Gastroesophageal sphincter (tissue), 4 donors: ENCODE measurements around the gene UBE2R2. TPM values are rescaled to one million over a fixed set of nuclear protein-coding genes. Genes with fewer than 3 reads are reported as not detected.
A peak's percentile ranks its signal among the peaks of the same experiment; 100 is the strongest.
"Not testable (repeated sequence)": the region's sequence is repeated elsewhere in the genome, so short reads cannot be mapped to it uniquely, and the experiment has no call there.

Experiments
- ATAC-seq: fragments of 150-250 bp; one replicate; pipeline ENCODE4 v1.9.1; 2016; ENCODE audit warnings: mild to moderate bottlenecking, moderate library complexity
- H3K27ac ChIP-seq, 4 donors: fragments of 200-600 bp; sonication (generic) in 3 of 4; 1 replicate in 3 of 4; 2 replicates in 1 of 4; pipeline ENCODE4 v1.5.1; 2016 to 2019
- H3K27me3 ChIP-seq: fragments of 200-600 bp; sonication (generic); one replicate; pipeline ENCODE4 v1.5.1; 2019
- H3K36me3 ChIP-seq, 2 donors: fragments of 200-600 bp; sonication (generic); one replicate each; pipeline ENCODE4 v1.5.1; 2019; ENCODE audit warnings: control low read depth in 1 of 2
- H3K4me1 ChIP-seq, 3 donors: fragments of 200-600 bp; sonication (generic); 1 replicate in 2 of 3; 2 replicates in 1 of 3; pipeline ENCODE4 v1.5.1; 2016 to 2019; ENCODE audit warnings: control low read depth in 2 of 3
- H3K4me3 ChIP-seq, 2 donors: fragments of 200-600 bp; sonication (generic); one replicate each; pipeline ENCODE4 v1.5.1; 2019; ENCODE audit warnings: mild to moderate bottlenecking in 1 of 2, moderate library complexity in 1 of 2
- H3K9me3 ChIP-seq, 3 donors: fragments of 200-600 bp; sonication (generic); one replicate each; pipeline ENCODE4 v1.5.1; 2017 to 2019; ENCODE audit warnings: control low read depth in 2 of 3
- CTCF ChIP-seq, 4 experiments: fragments of 200-600 bp in 2 of 4; fragments of 450-650 bp in 2 of 4; sonication (generic) in 1 of 4; IDR thresholded peaks; one replicate each; pipeline ENCODE4 v1.5.1; 2017 to 2019; ENCODE audit warnings: antibody characterized with exemption in 4 of 4, mild to moderate bottlenecking in 2 of 4, moderate library complexity in 2 of 4
- EP300 ChIP-seq: sonication (generic); formaldehyde crosslinking; IDR thresholded peaks from one replicate; pipeline ENCODE4 v1.6.1; 2017; ENCODE audit warnings: antibody characterized with exemption, mild to moderate bottlenecking
- POLR2A ChIP-seq, 2 donors: fragments of 450-650 bp; IDR thresholded peaks; one replicate each; pipeline ENCODE4 v1.6.1; 2017; ENCODE audit warnings: antibody characterized with exemption in 2 of 2, mild to moderate bottlenecking in 2 of 2, moderate library complexity in 1 of 2
- POLR2AphosphoS5 ChIP-seq: sonication (generic); formaldehyde crosslinking; IDR thresholded peaks from one replicate; pipeline ENCODE4 v1.6.1; 2017; ENCODE audit warnings: antibody characterized with exemption
- WGBS, 2 donors: methylation state at CpG; one replicate each; pipeline ENCODE4 v1.1.5; 2018; ENCODE audit warnings: low coverage in 1 of 2; 5-methylcytosine and 5-hydroxymethylcytosine counted together
- total RNA-seq, 4 donors: library from RNA; depleted of rRNA; stranded (reverse); fragments of >200 nt; gene quantifications; one replicate each; pipeline ENCODE4 v1.1.0, GENCODE V29; 2016

The UBE2R2 gene
- total RNA-seq, 4 donors from 2014 or later = 26.5 to 43.9 (median 33.0) TPM

- Histone ChIP-seq H3K27ac (peak overlapping the region; percentile 18 to 72 (median 57)), H3K4me3 (no peak overlapping the region), H3K4me1 (peaks cover 4 to 72% (median 15%) of the 10 kb centered on the region in 3 donors), H3K9me3 (no peaks in the 10 kb centered on the region), H3K36me3 (no peaks in the 10 kb centered on the region), H3K27me3 (no peaks in the 10 kb centered on the region)
- ATAC-seq = peak; percentile 84
- WGBS, 2 donors = 8 to 18% methylated on average over 2 to 10 of the region's 11 CpGs
- TF ChIP-seq POLR2AphosphoS5 (no peak), POLR2A (IDR thresholded peaks at IDR 0.05) (no peak), CTCF (IDR thresholded peaks at IDR 0.05) (no peak), EP300 (no peak)
Measured at GRCh38 chr9:33867747-33868439, 50.9 kb downstream of the UBE2R2 start.

- H3K9me3 ChIP-seq = no peaks in the 10 kb centered on the region
- H3K4me3 ChIP-seq = no peak overlapping the region
- TF ChIP-seq POLR2AphosphoS5 = peak; percentile 33
- no peak for TF ChIP-seq EP300
- H3K4me1 ChIP-seq = peaks cover 4 to 75% (median 15%) of the 10 kb centered on the region in 3 donors
- H3K27ac ChIP-seq = peak overlapping the region in 3 of 4 donors; percentile 49 to 72 (median 65)
- H3K36me3 ChIP-seq = no peaks in the 10 kb centered on the region
- peak; percentile 73 for ATAC-seq
- no peaks in the 10 kb centered on the region for H3K27me3 ChIP-seq
- WGBS, 2 donors = 18 to 24% methylated on average over 2 to 3 of the region's 3 CpGs
Measured at GRCh38 chr9:33868440-33868973, 51.5 kb downstream of the UBE2R2 start.

- peaks cover 4 to 75% (median 15%) of the 10 kb centered on the region in 3 donors for H3K4me1 ChIP-seq
- not testable (repeated sequence) for ATAC-seq, H3K36me3 ChIP-seq, H3K4me3 ChIP-seq, H3K27me3 ChIP-seq, H3K9me3 ChIP-seq
- WGBS, 2 donors = 96 to 97% methylated on average over 3 to 4 of the region's 4 CpGs
- H3K27ac ChIP-seq = peak overlapping the region in 3 of 4 donors; percentile 49 to 72 (median 65)
Measured at GRCh38 chr9:33869243-33869642, 52.3 kb downstream of the UBE2R2 start.

GRCh38 chr9:33877727-33878489 lies 60.9 kb downstream of the UBE2R2 start:
- no peaks in the 10 kb centered on the region for H3K36me3 ChIP-seq
- no peak overlapping the region for H3K27ac ChIP-seq
- 27 to 57% methylated on average over 8 to 10 of the region's 10 CpGs for WGBS, 2 donors
- peaks cover 0 to 89% (median 0%) of the 10 kb centered on the region in 3 donors for H3K4me1 ChIP-seq
- no peak overlapping the region for H3K4me3 ChIP-seq
- TF ChIP-seq EP300 (no peak), CTCF (IDR thresholded peaks at IDR 0.05) (no peak), POLR2AphosphoS5 (no peak), POLR2A (IDR thresholded peaks at IDR 0.05) (no peak)
- no peaks in the 10 kb centered on the region for H3K27me3 ChIP-seq
- no peak for ATAC-seq
- H3K9me3 ChIP-seq = no peaks in the 10 kb centered on the region

GRCh38 chr9:33878691-33879366 lies 61.9 kb downstream of the UBE2R2 start:
- no peaks in the 10 kb centered on the region for H3K36me3 ChIP-seq
- no peaks in the 10 kb centered on the region for H3K27me3 ChIP-seq
- TF ChIP-seq POLR2AphosphoS5 = no peak
- no peak for TF ChIP-seq EP300
- no peak for TF ChIP-seq POLR2A (IDR thresholded peaks at IDR 0.05)
- TF ChIP-seq CTCF (IDR thresholded peaks at IDR 0.05) = no peak
- no peak overlapping the region for H3K27ac ChIP-seq
- 60 to 87% methylated on average over 3 to 6 of the region's 7 CpGs for WGBS, 2 donors
- H3K4me3 ChIP-seq = no peak overlapping the region
- no peaks in the 10 kb centered on the region for H3K9me3 ChIP-seq
- peaks cover 0 to 91% (median 0%) of the 10 kb centered on the region in 3 donors for H3K4me1 ChIP-seq
- ATAC-seq = no peak
